T-helper 2 cell treated with Interferon-gamma antibody and Interleukin-4, amounts not matched to agents 5 μg/mL and 100 μg/mL, for 36 hours (primary cell): ENCODE results near the gene OSBP2.
"Not testable (repeated sequence)": the region's sequence is repeated elsewhere in the genome, so short reads cannot be mapped to it uniquely, and the experiment has no call there.

Source experiments
- DNase-seq: peaks from one replicate; pipeline ENCODE4 v3.0.0; 2021; ENCODE audit warnings: low spot score
- H3K27ac Mint-ChIP-seq: one replicate; pipeline ENCODE4 v1.8.0; 2021; ENCODE audit warnings: mild to moderate bottlenecking, mixed read lengths
- H3K27me3 Mint-ChIP-seq: one replicate; pipeline ENCODE4 v1.8.0; 2021; ENCODE audit warnings: low read depth, mixed read lengths
- H3K36me3 Mint-ChIP-seq: one replicate; pipeline ENCODE4 v1.8.0; 2021; ENCODE audit warnings: low read depth, mixed read lengths
- H3K4me1 Mint-ChIP-seq: one replicate; pipeline ENCODE4 v1.8.0; 2021; ENCODE audit warnings: low read depth, mixed read lengths
- H3K4me3 Mint-ChIP-seq: one replicate; pipeline ENCODE4 v1.8.0; 2022; ENCODE audit warnings: mild to moderate bottlenecking, moderate library complexity, mixed read lengths
- H3K9me3 Mint-ChIP-seq: one replicate; pipeline ENCODE4 v1.8.0; 2021; ENCODE audit warnings: mixed read lengths

The OSBP2 gene

GRCh38 chr22:30667494-30668385 lies 26.9 kb upstream of the OSBP2 start, which contains the start of gene DUSP18:
Gene DUSP18 (minus strand): TSS chr22:30667875. CDS start chr22:30664003, 3,872 bp downstream.
- peak within 1 kb of the TSS; percentile 96 for H3K4me3 Mint-ChIP-seq
- H3K27ac Mint-ChIP-seq: peak within 1 kb of the TSS; percentile 93
- H3K9me3 Mint-ChIP-seq: no peaks in the 10 kb centered on the region
- H3K27me3 Mint-ChIP-seq: peaks cover 10% of the 10 kb centered on the region
- peaks cover 17% of the 10 kb centered on the region for H3K4me1 Mint-ChIP-seq
- DNase-seq: peak; percentile 91
- H3K36me3 Mint-ChIP-seq: peaks cover 11% of the 10 kb centered on the region

GRCh38 chr22:30668386-30668710 lies 26.3 kb upstream of the OSBP2 start:
- peaks cover 17% of the 10 kb centered on the region for H3K4me1 Mint-ChIP-seq
- H3K9me3 Mint-ChIP-seq: no peaks in the 10 kb centered on the region
- H3K27ac Mint-ChIP-seq: peak overlapping the region; percentile 60
- H3K36me3 Mint-ChIP-seq: peaks cover 5% of the 10 kb centered on the region
- H3K27me3 Mint-ChIP-seq: peaks cover 10% of the 10 kb centered on the region
- DNase-seq: no peak
- H3K4me3 Mint-ChIP-seq: peak overlapping the region; percentile 96

GRCh38 chr22:30671071-30671470 lies 23.6 kb upstream of the OSBP2 start:
- Mint-ChIP-seq H3K4me3 (no peak overlapping the region), H3K9me3 (no peaks in the 10 kb centered on the region), H3K27ac (no peak overlapping the region), H3K27me3 (peaks cover 17% of the 10 kb centered on the region), H3K4me1 (peaks cover 14% of the 10 kb centered on the region), H3K36me3 (no peaks in the 10 kb centered on the region)
- DNase-seq: no peak

- Mint-ChIP-seq H3K27me3 (peaks cover 29% of the 10 kb centered on the region), H3K36me3 (no peaks in the 10 kb centered on the region), H3K9me3 (no peaks in the 10 kb centered on the region), H3K27ac (no peak overlapping the region), H3K4me3 (no peak overlapping the region), H3K4me1 (peaks cover 5% of the 10 kb centered on the region)
- no peak for DNase-seq
Observed at GRCh38 chr22:30673136-30673535, 21.5 kb upstream of the OSBP2 start.

GRCh38 chr22:30674482-30674881 lies 20.2 kb upstream of the OSBP2 start:
- no peak for DNase-seq
- no peaks in the 10 kb centered on the region for H3K36me3 Mint-ChIP-seq
- H3K27ac Mint-ChIP-seq: no peak overlapping the region
- H3K9me3 Mint-ChIP-seq: no peaks in the 10 kb centered on the region
- no peaks in the 10 kb centered on the region for H3K4me1 Mint-ChIP-seq
- H3K27me3 Mint-ChIP-seq: peaks cover 26% of the 10 kb centered on the region
- no peak overlapping the region for H3K4me3 Mint-ChIP-seq

- Mint-ChIP-seq H3K27ac (no peak overlapping the region), H3K4me1 (no peaks in the 10 kb centered on the region), H3K36me3 (no peaks in the 10 kb centered on the region), H3K27me3 (peaks cover 23% of the 10 kb centered on the region), H3K9me3 (no peaks in the 10 kb centered on the region), H3K4me3 (no peak overlapping the region)
- no peak for DNase-seq
Observed at GRCh38 chr22:30675436-30675835, 19.2 kb upstream of the OSBP2 start.

GRCh38 chr22:30676565-30676964 lies 18.1 kb upstream of the OSBP2 start:
- H3K27me3 Mint-ChIP-seq: peaks cover 21% of the 10 kb centered on the region
- DNase-seq, H3K9me3 Mint-ChIP-seq, H3K27ac Mint-ChIP-seq, H3K4me3 Mint-ChIP-seq, H3K4me1 Mint-ChIP-seq, H3K36me3 Mint-ChIP-seq: not testable (repeated sequence)

- H3K4me3 Mint-ChIP-seq, H3K27ac Mint-ChIP-seq, H3K36me3 Mint-ChIP-seq, DNase-seq, H3K9me3 Mint-ChIP-seq, H3K4me1 Mint-ChIP-seq: not testable (repeated sequence)
- peaks cover 21% of the 10 kb centered on the region for H3K27me3 Mint-ChIP-seq
Observed at GRCh38 chr22:30679895-30680690, 14.6 kb upstream of the OSBP2 start.

- Mint-ChIP-seq H3K27me3 (peaks cover 13% of the 10 kb centered on the region), H3K4me3 (no peak overlapping the region), H3K4me1 (no peaks in the 10 kb centered on the region), H3K27ac (no peak overlapping the region), H3K9me3 (no peaks in the 10 kb centered on the region), H3K36me3 (no peaks in the 10 kb centered on the region)
- no peak for DNase-seq
Observed at GRCh38 chr22:30680991-30681770, 13.5 kb upstream of the OSBP2 start.

- Mint-ChIP-seq H3K36me3 (no peaks in the 10 kb centered on the region), H3K27me3 (peaks cover 8% of the 10 kb centered on the region)
Observed at GRCh38 chr22:30681831-30682230, 12.8 kb upstream of the OSBP2 start.

GRCh38 chr22:30685178-30685577 lies 9.5 kb upstream of the OSBP2 start:
- Mint-ChIP-seq H3K4me3 (no peak overlapping the region), H3K9me3 (no peaks in the 10 kb centered on the region), H3K27me3 (no peaks in the 10 kb centered on the region)

More at GRCh38 chr22:30681831-30682230, 12.8 kb upstream of the OSBP2 start:
- no peak for DNase-seq
- Mint-ChIP-seq H3K4me1 (no peaks in the 10 kb centered on the region), H3K9me3 (no peaks in the 10 kb centered on the region), H3K27ac (no peak overlapping the region), H3K4me3 (no peak overlapping the region)

GRCh38 chr22:30687358-30687757 lies 7.3 kb upstream of the OSBP2 start:
- no peak overlapping the region for H3K27ac Mint-ChIP-seq
- H3K9me3 Mint-ChIP-seq: no peaks in the 10 kb centered on the region
- H3K4me3 Mint-ChIP-seq: no peak overlapping the region
- no peaks in the 10 kb centered on the region for H3K4me1 Mint-ChIP-seq
- no peaks in the 10 kb centered on the region for H3K36me3 Mint-ChIP-seq
- H3K27me3 Mint-ChIP-seq: no peaks in the 10 kb centered on the region
- no peak for DNase-seq

More at GRCh38 chr22:30685178-30685577, 9.5 kb upstream of the OSBP2 start:
- DNase-seq: no peak
- Mint-ChIP-seq H3K4me1 (no peaks in the 10 kb centered on the region), H3K27ac (no peak overlapping the region), H3K36me3 (no peaks in the 10 kb centered on the region)

- DNase-seq: no peak
- H3K4me3 Mint-ChIP-seq: no peak overlapping the region
Observed at GRCh38 chr22:30689622-30690021, 5.1 kb upstream of the OSBP2 start.

More at GRCh38 chr22:30689622-30690021, 5.1 kb upstream of the OSBP2 start:
- H3K27ac Mint-ChIP-seq: no peak overlapping the region
- no peaks in the 10 kb centered on the region for H3K9me3 Mint-ChIP-seq
- peaks cover 11% of the 10 kb centered on the region for H3K27me3 Mint-ChIP-seq
- peaks cover 3% of the 10 kb centered on the region for H3K4me1 Mint-ChIP-seq
- H3K36me3 Mint-ChIP-seq: peaks cover 2% of the 10 kb centered on the region
